CD1c-positive myeloid dendritic cell (primary cell): Measurements from ENCODE around the gene ABCA6.
"Not testable (repeated sequence)": the region's sequence is repeated elsewhere in the genome, so short reads cannot be mapped to it uniquely, and the experiment has no call there.

Experiments
- DNase-seq: peaks from one replicate; pipeline ENCODE4 v3.0.0-alpha.2; 2016; ENCODE audit errors: extremely low spot score

The ABCA6 gene

GRCh38 chr17:69141431-69142174 is at the start of gene ABCA6:
Gene ABCA6 (minus strand): TSS chr17:69141895. CDS start chr17:69140703, 1,192 bp downstream.
- peak; percentile 5 for DNase-seq

- DNase-seq: no peak
These were observed 47.1 kb upstream of the ABCA6 start for GRCh38 chr17:69188796-69189195.

- DNase-seq: no peak
These were observed 46.4 kb upstream of the ABCA6 start for GRCh38 chr17:69188064-69188463.

GRCh38 chr17:69187294-69187693 is 45.6 kb upstream of the ABCA6 start:
- DNase-seq: no peak

GRCh38 chr17:69179227-69179952 is 37.7 kb upstream of the ABCA6 start:
- DNase-seq: no peak

- DNase-seq: no peak
These were observed 34.7 kb upstream of the ABCA6 start for GRCh38 chr17:69176457-69176795.

- DNase-seq: peak; percentile 75
These were observed 34.1 kb upstream of the ABCA6 start for GRCh38 chr17:69175625-69176456.

- DNase-seq: no peak
These were observed 33.5 kb upstream of the ABCA6 start for GRCh38 chr17:69175262-69175624.

GRCh38 chr17:69173118-69173517 is 31.4 kb upstream of the ABCA6 start:
- DNase-seq: no peak

- peak; percentile 48 for DNase-seq
These were observed 28.7 kb upstream of the ABCA6 start for GRCh38 chr17:69170377-69170776.

GRCh38 chr17:69168642-69169041 is 26.9 kb upstream of the ABCA6 start:
- not testable (repeated sequence) for DNase-seq

GRCh38 chr17:69166957-69167356 is 25.3 kb upstream of the ABCA6 start:
- no peak for DNase-seq

GRCh38 chr17:69164206-69164605 is 22.5 kb upstream of the ABCA6 start:
- no peak for DNase-seq

- no peak for DNase-seq
These were observed 17.7 kb upstream of the ABCA6 start for GRCh38 chr17:69159418-69159817.

- no peak for DNase-seq
These were observed 12.6 kb upstream of the ABCA6 start for GRCh38 chr17:69154267-69154666.

GRCh38 chr17:69150333-69150732 is 8.6 kb upstream of the ABCA6 start:
- no peak for DNase-seq

- DNase-seq: no peak
These were observed 5.8 kb upstream of the ABCA6 start for GRCh38 chr17:69147460-69147859.

GRCh38 chr17:69144331-69145255 is 2.9 kb upstream of the ABCA6 start:
- DNase-seq: peak; percentile 25

GRCh38 chr17:69143683-69144231 is 2.1 kb upstream of the ABCA6 start:
- DNase-seq: no peak

GRCh38 chr17:69143151-69143550 is 1.5 kb upstream of the ABCA6 start:
- DNase-seq: peak; percentile 13

GRCh38 chr17:69142175-69142802 is 594 bp upstream of the ABCA6 start:
- no peak for DNase-seq
